ENCODE data around the gene DNTTIP2.

DNA sequence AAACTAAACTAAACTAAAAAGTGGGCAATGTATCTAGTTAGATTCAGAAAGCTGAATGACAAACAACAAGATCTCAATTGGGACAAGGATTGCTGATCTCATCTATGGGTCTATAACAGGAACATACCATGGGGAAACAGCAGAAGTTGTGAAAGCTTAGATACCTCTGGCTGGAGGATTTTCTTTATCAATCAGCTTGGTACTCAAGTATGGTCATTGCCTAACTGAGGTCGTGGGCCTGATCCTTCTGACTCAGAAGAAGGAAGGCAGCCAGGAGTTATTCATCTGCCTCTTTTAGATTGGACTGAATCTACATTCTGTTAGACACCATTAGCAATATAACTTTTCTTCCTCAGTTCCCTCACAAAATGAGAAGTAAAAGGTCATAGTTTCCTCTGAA lies 39.7 kb downstream of the DNTTIP2 start:
- TF ChIP-seq NFRKB (IDR thresholded peaks at IDR 0.05), result no peak
- TF ChIP-seq FOXA1 (IDR thresholded peaks at IDR 0.05), result no peak
- no peak for TF ChIP-seq TARDBP (IDR thresholded peaks at IDR 0.05)
- TF ChIP-seq L3MBTL2 (conservative IDR thresholded peaks at IDR 0.05), result no peak
